Panc1 (cell line): ENCODE results near the gene ACTL6B.

ENCODE experiments used
- POLR2AphosphoS5 ChIP-seq: IDR thresholded peaks from 2 replicates; pipeline ENCODE4 v1.6.1; 2012; ENCODE audit warnings: mild to moderate bottlenecking, low read depth, low read length, moderate library complexity
- TF ChIP-seq, protein P1 (sequence below): fragments of 450-650 bp; IDR thresholded peaks from 2 replicates; pipeline ENCODE4 v1.5.1; 2017; ENCODE audit warnings: mild to moderate bottlenecking

DNA sequence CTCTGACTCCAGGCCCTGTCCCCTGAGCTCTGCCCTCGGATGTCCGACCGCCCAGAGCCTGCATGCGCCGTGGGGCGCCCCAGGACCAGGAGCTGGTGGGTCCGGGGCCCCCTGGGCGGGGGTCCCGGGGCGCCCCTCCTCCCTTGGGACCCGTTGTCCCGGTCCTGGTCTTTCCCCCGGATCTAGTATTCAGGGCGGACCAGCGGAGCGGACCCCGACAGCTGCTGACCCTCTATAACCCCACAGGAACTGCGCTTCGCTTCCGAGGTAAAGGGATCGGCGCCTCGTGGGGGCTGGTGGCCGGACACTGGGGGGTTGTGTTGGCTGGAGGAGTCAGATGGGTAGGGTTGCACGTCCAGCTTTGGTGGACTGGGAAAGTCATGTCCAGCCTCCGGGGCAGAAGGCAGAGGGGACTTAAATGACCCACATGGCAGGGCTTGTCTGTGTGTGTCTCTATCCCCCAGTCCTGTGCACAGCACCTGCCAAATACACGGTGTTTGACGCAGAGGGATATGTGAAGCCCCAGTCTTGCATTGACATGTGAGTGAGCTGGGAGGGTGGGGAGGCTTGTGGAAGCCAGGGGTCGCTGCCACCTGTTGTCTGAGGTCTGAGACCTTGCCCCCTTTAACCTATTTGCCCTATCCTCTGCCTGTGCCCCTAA is 43.4 kb downstream of the ACTL6B start:
- TF ChIP-seq, protein P1, sequence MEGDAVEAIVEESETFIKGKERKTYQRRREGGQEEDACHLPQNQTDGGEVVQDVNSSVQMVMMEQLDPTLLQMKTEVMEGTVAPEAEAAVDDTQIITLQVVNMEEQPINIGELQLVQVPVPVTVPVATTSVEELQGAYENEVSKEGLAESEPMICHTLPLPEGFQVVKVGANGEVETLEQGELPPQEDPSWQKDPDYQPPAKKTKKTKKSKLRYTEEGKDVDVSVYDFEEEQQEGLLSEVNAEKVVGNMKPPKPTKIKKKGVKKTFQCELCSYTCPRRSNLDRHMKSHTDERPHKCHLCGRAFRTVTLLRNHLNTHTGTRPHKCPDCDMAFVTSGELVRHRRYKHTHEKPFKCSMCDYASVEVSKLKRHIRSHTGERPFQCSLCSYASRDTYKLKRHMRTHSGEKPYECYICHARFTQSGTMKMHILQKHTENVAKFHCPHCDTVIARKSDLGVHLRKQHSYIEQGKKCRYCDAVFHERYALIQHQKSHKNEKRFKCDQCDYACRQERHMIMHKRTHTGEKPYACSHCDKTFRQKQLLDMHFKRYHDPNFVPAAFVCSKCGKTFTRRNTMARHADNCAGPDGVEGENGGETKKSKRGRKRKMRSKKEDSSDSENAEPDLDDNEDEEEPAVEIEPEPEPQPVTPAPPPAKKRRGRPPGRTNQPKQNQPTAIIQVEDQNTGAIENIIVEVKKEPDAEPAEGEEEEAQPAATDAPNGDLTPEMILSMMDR = no peak
- no peak for TF ChIP-seq POLR2AphosphoS5
